ENCODE results near the gene STK16. TPM values are rescaled to one million over a fixed set of nuclear protein-coding genes. Genes with fewer than 3 reads are reported as not detected.

The STK16 gene
- total and polyA plus RNA-seq, 2 of the 4 experiments (the other 2 are of a cell fraction) = 44.4 to 50.1 TPM

- peak within 1 kb of the TSS; percentile 88 for H3K18ac ChIP-seq (ENCODE audit: low read depth, low read length)
- H3K79me1 ChIP-seq (ENCODE audit: low read depth in 1 of 2, low read length in 2 of 2) = peaks cover 5 to 19% of the 10 kb centered on the region in 2 experiments; a peak in 3 of 4 replicates
- peak within 1 kb of the TSS; percentile 99 for H3K4me2 ChIP-seq (ENCODE audit: low read depth, low read length)
- H4K20me1 ChIP-seq (ENCODE audit: insufficient read depth, low read length) = peaks cover 9% of the 10 kb centered on the region; the same call in 1 of the 2 replicates
- peaks cover 16% of the 10 kb centered on the region for H3K4me1 ChIP-seq (ENCODE audit: control insufficient read depth, insufficient read depth, low read length)
- peaks cover 8% of the 10 kb centered on the region; the same call in 1 of the 2 replicates for H3K9me1 ChIP-seq (ENCODE audit: insufficient read depth, low read length)
- in situ Hi-C loops (cut with MboI; ENCODE audit: low sequenced_read_pairs) (loop anchor here (5.0 kb wide), 1 partner anchor 34 kb away; the partner anchor contains the start of gene SLC23A3), dilution Hi-C loops (cut with HindIII; ENCODE audit: low sequenced_read_pairs, unreplicated experiment) (no loop called here), intact Hi-C loops (cut with micrococcal nuclease) (loop anchor here (1.0 to 2.0 kb wide), 2 partner anchors 30 to 46 kb away; partner anchors contain the start of genes CNPPD1 and NHEJ1)
- no peaks in the 10 kb centered on the region for H3K27me3 ChIP-seq (ENCODE audit: control insufficient read depth, insufficient read depth, low read length)
- ChIA-PET POLR2A (ENCODE audit: unreplicated experiment) (interaction anchor here (0.6 to 0.7 kb wide), 4 partner anchors 11 to 1052 kb away, joined by 3 to 5 read pairs (median 4); partner anchors contain the start of gene CNPPD1), CTCF (interaction anchor here (0.6 to 1.1 kb wide), 4 partner anchors 12 to 71 kb away, joined by 3 read pairs; partner anchors contain the start of gene ABCB6)
- DNase-seq = peak; percentile 88
- no peaks in the 10 kb centered on the region for H3K9me3 ChIP-seq (ENCODE audit: control insufficient read depth, insufficient read depth, low read length)
- peaks cover 25% of the 10 kb centered on the region for H3K36me3 ChIP-seq (ENCODE audit: control insufficient read depth, insufficient read depth, low read length)
- H3K14ac ChIP-seq (replicated peaks; ENCODE audit: low read depth, low read length) = peak within 1 kb of the TSS; percentile 96
- H3K56ac ChIP-seq (ENCODE audit: extremely low read depth, insufficient read depth, low read length) = peak within 1 kb of the TSS; percentile 75
- H4K8ac ChIP-seq (ENCODE audit: low read depth in 2 of 2, low read length in 2 of 2) = peak within 1 kb of the TSS; percentile 51 to 92
- H3K9ac ChIP-seq (ENCODE audit: low read depth, low read length) = peak within 1 kb of the TSS; percentile 93
- H2AFZ ChIP-seq (replicated peaks; ENCODE audit: low read length, poor library complexity) = peak within 1 kb of the TSS; percentile 98
- peak within 1 kb of the TSS; percentile 94 for H3K23ac ChIP-seq (ENCODE audit: low read depth, low read length)
- peak within 1 kb of the TSS; percentile 66; the same call in 1 of the 3 replicates for H2BK15ac ChIP-seq (ENCODE audit: low read depth, low read length)
- 7% methylated on average over 3 of the region's 76 CpGs; no CpG with 5 or more reads in 1 of the 2 experiments for WGBS, 2 experiments (ENCODE audit: extremely low coverage in 2 of 2, insufficient read length in 1 of 2)
- peak; percentile 96 for ATAC-seq (ENCODE audit: low read depth)
- peak within 1 kb of the TSS; percentile 66; the same call in 1 of the 2 replicates for H2BK20ac ChIP-seq (ENCODE audit: low read depth, low read length)
- peak within 1 kb of the TSS; percentile 78 for H4K5ac ChIP-seq (ENCODE audit: low read depth, low read length)
- peak within 1 kb of the TSS; percentile 90 for H2BK120ac ChIP-seq (ENCODE audit: low read depth, low read length)
- peak within 1 kb of the TSS; percentile 84 for H3K4me3 ChIP-seq (ENCODE audit: insufficient read depth, low read depth, low read length)
- no TSS peak for BruUV-seq (replicated peaks)
- H2AK9ac ChIP-seq (replicated peaks; ENCODE audit: low read depth, low read length, poor library complexity) = peak within 1 kb of the TSS; percentile 95
- peak within 1 kb of the TSS; percentile 96 for H3K27ac ChIP-seq (ENCODE audit: insufficient read depth, low read length)
- H2BK5ac ChIP-seq (ENCODE audit: low read depth, low read length, poor library complexity, severe bottlenecking) = peak within 1 kb of the TSS; percentile 97
- peak within 1 kb of the TSS; percentile 90 for H4K91ac ChIP-seq (ENCODE audit: insufficient read depth, low read depth, low read length)
- peak within 1 kb of the TSS; percentile 94 for H3K4ac ChIP-seq (ENCODE audit: low read depth, low read length)
- peak within 1 kb of the TSS; percentile 84 for H2AK5ac ChIP-seq (ENCODE audit: low read depth, low read length)
- TF ChIP-seq MAZ (IDR thresholded peaks at IDR 0.05; ENCODE audit: borderline replicate concordance, low read depth, low read length) (peak; percentile 97), MXI1 (IDR thresholded peaks at IDR 0.05; ENCODE audit: borderline replicate concordance, low read depth, low read length) (0 out of 2 replicates have a peak, but pooled peaks have one; percentile 11), MAFK (IDR thresholded peaks at IDR 0.05; ENCODE audit: low read depth, low read length) (no peak), CEBPB (IDR thresholded peaks at IDR 0.05; ENCODE audit: low read depth, low read length) (0 out of 2 replicates have a peak, but pooled peaks have one; percentile 22), FOS (IDR thresholded peaks at IDR 0.05; ENCODE audit: low read depth, low read length) (peak; percentile 6; the same call in 1 of the 2 replicates), POLR2A (IDR thresholded peaks at IDR 0.05; ENCODE audit: low read depth, low read length) (peak; percentile 88), SMC3 (IDR thresholded peaks at IDR 0.05; ENCODE audit: low read depth, low read length) (no peak), CTCF (conservative IDR thresholded peaks at IDR 0.05; ENCODE audit: low read depth, low read length) (no peak), CHD1 (IDR thresholded peaks at IDR 0.05; ENCODE audit: low read depth, low read length) (no peak), RFX5 (IDR thresholded peaks at IDR 0.05; ENCODE audit: low read depth, low read length) (no peak)
- TF ChIP-seq, protein P1, sequence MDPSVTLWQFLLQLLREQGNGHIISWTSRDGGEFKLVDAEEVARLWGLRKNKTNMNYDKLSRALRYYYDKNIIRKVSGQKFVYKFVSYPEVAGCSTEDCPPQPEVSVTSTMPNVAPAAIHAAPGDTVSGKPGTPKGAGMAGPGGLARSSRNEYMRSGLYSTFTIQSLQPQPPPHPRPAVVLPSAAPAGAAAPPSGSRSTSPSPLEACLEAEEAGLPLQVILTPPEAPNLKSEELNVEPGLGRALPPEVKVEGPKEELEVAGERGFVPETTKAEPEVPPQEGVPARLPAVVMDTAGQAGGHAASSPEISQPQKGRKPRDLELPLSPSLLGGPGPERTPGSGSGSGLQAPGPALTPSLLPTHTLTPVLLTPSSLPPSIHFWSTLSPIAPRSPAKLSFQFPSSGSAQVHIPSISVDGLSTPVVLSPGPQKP (IDR thresholded peaks at IDR 0.05; ENCODE audit: borderline replicate concordance, low read depth, low read length) = no peak
- TF ChIP-seq, protein P2, sequence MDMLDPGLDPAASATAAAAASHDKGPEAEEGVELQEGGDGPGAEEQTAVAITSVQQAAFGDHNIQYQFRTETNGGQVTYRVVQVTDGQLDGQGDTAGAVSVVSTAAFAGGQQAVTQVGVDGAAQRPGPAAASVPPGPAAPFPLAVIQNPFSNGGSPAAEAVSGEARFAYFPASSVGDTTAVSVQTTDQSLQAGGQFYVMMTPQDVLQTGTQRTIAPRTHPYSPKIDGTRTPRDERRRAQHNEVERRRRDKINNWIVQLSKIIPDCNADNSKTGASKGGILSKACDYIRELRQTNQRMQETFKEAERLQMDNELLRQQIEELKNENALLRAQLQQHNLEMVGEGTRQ (IDR thresholded peaks at IDR 0.05; ENCODE audit: low read depth, low read length) = no peak
Measured at GRCh38 chr2:219206328-219207133, 38.7 kb upstream of the STK16 start, which contains the start of gene ZFAND2B. Gene ZFAND2B, plus strand, starts transcription at chr2:219206782. Its CDS starts 206 bp downstream, at chr2:219206988.

Measured in IMR-90 (cell line).